HG03442 (cell line): Measurements from ENCODE around the gene BTBD10.
"Not testable (repeated sequence)": the region's sequence is repeated elsewhere in the genome, so short reads cannot be mapped to it uniquely, and the experiment has no call there.

Experiments used
- ATAC-seq: cut with Tn5 transposase; IDR thresholded peaks from one replicate; pipeline ENCODE4 v1.9.1; 2021; ENCODE audit warnings: mild to moderate bottlenecking, moderate library complexity; ENCODE audit not compliant: unreplicated experiment

BTBD10 gene

DNA sequence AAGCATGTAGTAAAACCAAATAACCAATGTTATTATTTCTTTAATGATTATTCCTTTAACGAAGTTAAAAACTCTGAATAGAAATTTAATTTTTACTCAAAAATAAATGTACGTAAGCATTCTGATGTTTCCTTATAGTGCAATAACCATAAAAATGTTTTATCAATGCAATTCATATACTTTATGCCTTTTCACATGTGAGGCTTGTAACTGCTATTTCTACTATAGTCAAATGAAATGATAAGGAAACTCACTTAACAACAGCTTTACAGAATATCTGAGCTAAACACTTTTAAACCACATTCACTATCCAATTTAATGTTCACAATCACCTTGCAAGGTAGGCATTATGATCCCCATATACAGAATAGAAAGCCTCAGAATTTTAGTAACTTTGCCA is 17.4 kb downstream of the BTBD10 start:
- ATAC-seq: no peak

DNA sequence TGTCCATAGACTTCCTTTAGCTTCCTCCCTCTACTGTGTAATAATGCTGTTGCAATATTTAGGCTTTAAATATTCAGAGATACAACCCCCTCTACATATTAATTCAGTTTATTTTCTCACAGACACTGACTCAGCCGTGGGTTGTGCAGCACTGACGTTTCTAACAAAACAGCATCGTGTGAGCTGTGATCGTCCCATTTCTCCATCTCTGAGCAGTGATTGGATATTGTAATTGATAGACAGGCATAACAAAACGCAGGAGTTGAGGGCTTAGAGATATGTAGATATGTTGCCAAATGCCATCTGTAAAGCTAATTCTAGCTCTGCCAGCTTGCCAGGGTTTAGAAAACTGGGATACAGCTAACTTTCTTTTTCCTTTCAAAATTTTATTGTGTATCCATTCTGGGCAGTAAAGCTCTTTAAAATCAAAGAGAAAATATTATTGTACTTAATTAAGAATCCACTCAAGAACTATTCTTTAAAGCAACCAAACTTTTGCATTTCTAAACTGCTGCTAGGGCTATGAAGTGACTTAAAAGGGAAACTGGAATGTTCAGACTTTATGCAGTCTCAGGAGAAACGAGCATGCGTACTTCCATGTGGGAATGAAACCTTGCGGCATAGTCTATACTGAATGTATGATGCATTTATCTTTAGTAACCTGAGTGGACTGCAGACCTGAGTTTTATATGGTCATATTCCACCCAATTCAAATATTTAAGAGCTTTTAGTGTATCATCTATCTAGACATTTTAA is 22.7 kb downstream of the BTBD10 start:
- no peak for ATAC-seq

DNA sequence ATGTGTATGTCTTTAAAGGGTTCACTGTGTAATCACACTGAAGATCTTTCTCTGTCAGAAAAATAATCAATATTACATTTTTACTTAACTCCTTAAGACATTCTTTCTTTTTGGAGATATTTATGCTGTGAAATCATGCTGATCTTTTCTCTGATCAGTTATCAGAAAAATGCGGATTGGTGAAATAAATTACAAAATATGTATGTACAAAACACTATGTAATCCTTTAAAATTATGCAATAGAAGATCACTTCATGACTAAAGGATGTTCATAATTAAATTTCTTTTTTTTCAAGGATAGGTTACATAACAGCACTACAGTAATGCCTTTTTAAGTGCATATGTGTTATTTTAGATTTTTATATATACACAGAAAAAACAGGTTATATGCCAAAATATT is 24.7 kb downstream of the BTBD10 start:
- ATAC-seq: no peak

DNA sequence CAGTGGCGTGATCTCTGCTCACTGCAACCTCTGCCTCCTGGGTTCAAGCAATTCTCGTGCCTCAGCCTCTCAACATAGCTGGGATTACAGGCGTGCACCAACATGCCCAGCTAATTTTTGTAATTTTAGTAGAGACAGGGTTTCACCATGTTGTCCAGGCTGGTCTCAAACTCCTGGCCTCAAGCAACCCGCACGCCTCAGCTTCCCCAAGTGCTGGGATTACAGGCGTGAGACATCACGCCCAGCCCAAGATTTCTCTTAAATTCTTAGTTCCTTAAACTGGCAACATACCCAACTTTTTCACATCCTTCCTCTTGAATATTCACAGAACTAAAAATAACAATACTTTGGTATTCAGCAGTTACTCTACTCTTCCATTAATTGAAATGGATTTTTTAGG is 26.2 kb downstream of the BTBD10 start:
- ATAC-seq: not testable (repeated sequence)

GRCh38 chr11:13434247-13435205 is 28.5 kb downstream of the BTBD10 start:
- no peak for ATAC-seq

DNA sequence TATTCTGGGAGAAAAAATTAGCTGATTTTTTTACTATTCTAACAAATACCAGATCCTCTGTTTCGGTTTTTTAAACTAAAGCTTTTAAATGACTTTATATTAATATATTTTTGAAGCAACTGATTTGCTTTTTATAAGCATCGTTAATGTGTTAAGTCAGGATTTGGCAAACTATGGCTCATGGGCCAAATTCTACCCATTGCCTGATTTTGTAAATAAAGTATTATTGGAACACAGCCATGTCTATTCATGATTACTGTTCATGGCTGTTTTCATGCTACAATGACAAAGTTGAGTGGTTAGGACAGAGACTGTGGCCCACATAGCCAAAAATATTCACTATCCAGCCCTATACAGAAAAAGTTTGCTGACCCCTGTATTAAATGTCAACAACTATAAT is 29.6 kb downstream of the BTBD10 start:
- ATAC-seq: no peak

GRCh38 chr11:13429836-13430235 is 33.2 kb downstream of the BTBD10 start:
- ATAC-seq: no peak

DNA sequence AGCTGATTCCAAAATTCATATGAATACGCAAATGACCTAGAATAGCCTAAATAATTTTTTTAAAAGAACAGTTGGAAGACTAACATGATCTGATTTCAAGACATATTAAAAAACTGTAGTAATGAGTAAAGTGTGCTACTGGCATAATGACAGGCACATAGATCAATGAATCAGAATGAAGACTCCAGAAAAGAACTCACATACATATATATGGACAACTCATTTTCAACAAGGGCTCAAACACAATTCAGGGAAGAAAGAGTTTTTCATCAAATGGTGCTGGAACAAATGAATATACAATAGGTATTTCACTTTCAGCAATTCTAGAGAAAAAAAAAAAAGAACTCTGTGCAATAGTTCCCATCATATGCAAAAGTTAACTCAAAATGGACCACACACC is 33.7 kb downstream of the BTBD10 start:
- no peak for ATAC-seq

DNA sequence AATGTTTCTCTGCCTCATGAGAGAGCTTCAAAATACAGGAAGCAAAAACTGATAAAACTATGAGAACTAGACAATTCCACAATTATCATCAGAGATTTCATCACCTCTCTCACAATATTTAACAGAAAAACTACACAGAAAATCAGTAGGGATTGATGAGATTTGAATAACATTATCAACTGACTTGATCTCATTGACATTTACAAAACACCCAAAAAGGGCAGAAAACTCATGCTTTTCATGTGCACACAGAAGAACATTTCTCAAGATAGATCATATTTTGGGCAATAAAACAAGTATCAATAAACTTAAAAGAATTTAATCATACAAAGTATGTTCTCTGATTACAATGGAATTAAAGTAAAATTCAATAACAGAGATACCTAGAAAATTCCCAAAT is 35.6 kb downstream of the BTBD10 start:
- ATAC-seq: no peak

- no peak for ATAC-seq
Observed at GRCh38 chr11:13423372-13423771, 39.6 kb downstream of the BTBD10 start.

DNA sequence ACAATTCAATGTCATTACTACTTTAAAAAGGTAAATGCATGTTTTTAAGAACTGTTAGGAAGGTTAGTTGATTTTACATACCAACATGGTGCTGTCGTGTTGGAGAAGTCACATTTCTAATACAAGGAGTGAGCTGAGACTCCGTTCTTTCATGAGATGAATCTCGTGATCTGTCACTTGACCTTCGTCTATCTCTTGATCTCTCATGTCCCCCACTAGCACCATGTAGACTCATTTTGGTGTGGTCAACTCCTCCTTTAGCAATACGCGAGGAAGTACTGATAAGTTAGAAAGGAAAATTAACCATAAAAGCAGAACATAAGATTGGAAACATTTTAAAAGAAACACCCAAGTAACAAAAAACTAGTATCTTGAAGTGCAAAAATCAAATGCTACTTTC is 41.5 kb downstream of the BTBD10 start:
- no peak for ATAC-seq

DNA sequence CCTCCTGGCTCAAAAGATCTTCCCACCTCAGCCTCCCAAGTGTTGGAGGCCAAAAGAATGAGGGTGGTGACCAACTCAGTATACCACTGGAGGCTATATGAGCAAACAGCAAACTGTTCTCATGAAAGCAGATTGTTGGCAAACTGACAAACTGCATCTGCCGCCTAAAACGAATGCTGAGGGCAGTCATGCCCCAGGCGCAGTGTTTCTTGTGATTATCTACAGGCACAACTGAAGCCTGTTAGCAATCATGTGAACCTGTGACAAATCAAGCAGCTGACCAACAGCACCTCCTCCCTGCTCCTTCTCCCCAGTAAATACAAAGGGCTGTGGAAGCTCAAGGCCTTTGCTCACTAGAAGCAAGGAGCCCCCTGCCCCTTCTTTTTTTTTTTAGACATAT is 47.8 kb downstream of the BTBD10 start:
- ATAC-seq: no peak

GRCh38 chr11:13405220-13405619 is 57.8 kb downstream of the BTBD10 start:
- no peak for ATAC-seq

GRCh38 chr11:13398335-13398734 is 64.7 kb downstream of the BTBD10 start:
- not testable (repeated sequence) for ATAC-seq

GRCh38 chr11:13391217-13391616 is 71.8 kb downstream of the BTBD10 start:
- no peak for ATAC-seq

DNA sequence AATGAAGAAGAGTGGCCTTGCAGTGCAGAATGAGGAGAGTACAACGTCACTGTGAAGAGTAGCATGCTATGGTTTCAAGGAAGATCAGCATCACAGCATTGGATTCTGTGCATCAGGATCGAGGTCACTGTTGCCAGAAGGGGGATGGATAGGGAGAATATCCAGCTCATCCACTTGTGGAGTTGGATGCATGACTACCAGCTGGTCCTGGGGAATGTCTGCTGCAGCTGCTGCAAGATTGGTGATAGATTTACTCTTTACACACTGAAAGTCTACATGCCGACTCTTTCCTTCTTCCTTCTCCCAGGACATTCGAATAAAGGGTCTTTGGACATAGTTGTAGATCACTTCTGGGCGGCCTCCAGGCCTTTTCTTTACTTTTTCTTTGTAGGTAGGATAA is 74.3 kb downstream of the BTBD10 start:
- ATAC-seq: no peak

DNA sequence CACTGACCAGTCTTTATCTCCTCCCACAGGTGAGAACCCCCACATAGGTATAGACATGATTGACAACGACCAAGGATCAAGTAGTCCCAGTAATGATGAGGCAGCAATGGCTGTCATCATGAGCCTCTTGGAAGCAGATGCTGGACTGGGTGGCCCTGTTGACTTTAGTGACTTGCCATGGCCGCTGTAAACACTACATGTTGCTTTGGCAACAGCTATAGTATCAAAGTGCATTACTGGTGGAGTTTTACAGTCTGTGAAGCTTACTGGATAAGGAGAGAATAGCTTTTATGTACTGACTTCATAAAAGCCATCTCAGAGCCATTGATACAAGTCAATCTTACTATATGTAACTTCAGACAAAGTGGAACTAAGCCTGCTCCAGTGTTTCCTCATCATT is 76.5 kb downstream of the BTBD10 start:
- no peak for ATAC-seq

DNA sequence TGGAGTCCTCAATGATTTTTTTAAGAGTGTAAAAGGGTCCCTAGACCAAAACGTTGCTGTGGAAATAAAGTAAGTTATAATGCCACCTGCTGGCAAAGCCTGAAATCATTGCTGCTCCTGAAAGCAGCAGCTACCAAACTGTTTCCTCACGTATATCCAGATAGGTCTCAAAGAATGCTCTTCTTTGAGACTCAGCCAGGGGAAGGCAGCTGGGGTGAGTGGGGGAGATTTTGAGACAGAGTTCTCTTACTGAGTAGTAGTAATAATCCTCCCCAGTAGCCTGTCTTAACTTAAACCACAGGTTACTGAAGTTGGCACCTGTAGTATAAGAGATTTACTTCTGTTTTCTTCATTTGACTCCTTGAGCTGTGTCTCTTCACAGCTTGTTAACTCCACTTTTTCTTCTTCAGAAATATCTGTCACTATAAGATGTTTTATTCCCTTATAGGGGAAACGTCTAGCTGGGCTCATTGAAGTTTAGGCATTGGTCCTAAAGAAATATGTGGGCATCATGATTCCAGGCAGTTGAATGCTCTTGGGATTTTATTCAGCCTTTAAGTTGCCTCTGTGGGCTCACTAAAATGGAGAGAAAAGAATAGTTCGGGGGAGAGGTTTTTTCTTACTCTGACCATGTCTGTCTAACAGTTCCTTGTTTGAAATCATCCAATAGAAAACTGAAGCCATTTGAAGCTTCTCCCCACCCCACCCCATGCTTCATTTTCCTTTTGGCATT is 77.9 kb downstream of the BTBD10 start:
- no peak for ATAC-seq

DNA sequence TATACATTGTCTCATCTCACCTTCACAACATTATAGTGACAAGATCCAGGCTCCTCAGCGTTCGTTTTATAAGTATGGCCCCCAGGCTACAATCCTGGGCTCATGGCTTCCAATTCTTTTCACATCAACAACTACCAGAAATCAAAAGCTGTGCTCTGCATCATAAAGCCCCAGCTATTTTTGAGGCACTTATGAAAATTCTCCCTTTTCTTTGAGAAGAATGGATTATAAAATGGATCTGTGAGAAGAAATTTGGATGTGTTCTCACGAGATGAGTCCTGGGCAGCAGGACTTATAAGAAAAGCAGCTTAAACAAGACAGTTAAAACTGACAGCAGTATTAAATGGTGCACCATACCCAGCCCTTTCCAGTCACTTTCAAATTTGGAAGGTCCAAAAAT is 80.3 kb downstream of the BTBD10 start:
- no peak for ATAC-seq

GRCh38 chr11:13380731-13381130 is 82.3 kb downstream of the BTBD10 start:
- no peak for ATAC-seq

DNA sequence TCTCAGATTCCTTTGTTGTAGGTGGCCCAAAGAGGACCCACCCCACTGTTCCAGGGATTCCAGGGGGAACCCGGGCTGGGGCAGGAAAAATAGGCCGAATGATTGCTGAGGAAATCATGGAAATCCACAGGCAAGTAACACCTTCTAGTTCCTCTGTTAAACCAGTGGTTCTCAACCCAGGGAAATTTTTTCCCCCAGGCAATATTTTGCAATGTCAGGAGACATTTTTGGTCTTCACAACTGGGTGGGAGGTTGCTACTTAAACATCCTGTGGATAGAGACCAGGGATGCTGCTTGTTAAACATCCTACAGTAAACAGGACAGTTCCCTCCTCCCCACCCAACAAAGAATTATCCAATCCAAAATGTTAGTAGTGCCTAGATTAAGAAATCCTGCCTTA is 84.7 kb downstream of the BTBD10 start:
- no peak for ATAC-seq
